CD4-positive, alpha-beta memory T cell (primary cell): ENCODE data around the gene ARHGAP42. TPM values are rescaled to one million over a fixed set of nuclear protein-coding genes. Genes with fewer than 3 reads are reported as not detected.

Source experiments
- CTCF ChIA-PET: fragments of 350-600 bp; sonication (Branson Sonifier 250); formaldehyde crosslinking; loops from one replicate; lab custom pipeline; 2021; ENCODE audit warnings: inconsistent platforms; ENCODE audit not compliant: partially characterized antibody; lab: Charles Lee
- POLR2A ChIA-PET: fragments of 350-600 bp; sonication (Branson Sonifier 250); formaldehyde crosslinking; loops from one replicate; lab custom pipeline; 2021; ENCODE audit not compliant: partially characterized antibody; lab: Charles Lee
- DNase-seq, 5 donors: peaks; one replicate each; pipeline versions ENCODE4 v3.0.0 to v3.0.0-alpha.2; 2020 to 2022; ENCODE audit warnings: mixed read lengths in 1 of 5
- H3K27ac ChIP-seq: one replicate; pipeline ENCODE4 v1.7.0; 2013; ENCODE audit warnings: low read depth, low read length
- H3K27me3 ChIP-seq: 2 replicates; pipeline ENCODE4 v1.7.0; 2013; ENCODE audit warnings: mild to moderate bottlenecking, low read length, moderate library complexity; ENCODE audit not compliant: insufficient read depth
- H3K36me3 ChIP-seq: 2 replicates; pipeline ENCODE4 v1.7.0; 2013; ENCODE audit warnings: mild to moderate bottlenecking, low read length, moderate library complexity; ENCODE audit not compliant: insufficient read depth
- H3K4me1 ChIP-seq: 2 replicates; pipeline ENCODE4 v1.7.0; 2013; ENCODE audit warnings: mild to moderate bottlenecking, low read length, moderate library complexity; ENCODE audit not compliant: insufficient read depth
- H3K4me3 ChIP-seq, 2 donors: one replicate each; pipeline ENCODE4 v1.7.0; 2013; ENCODE audit warnings: low read length in 2 of 2, mild to moderate bottlenecking in 1 of 2
- H3K9me3 ChIP-seq, 2 donors: one replicate each; pipeline ENCODE4 v1.7.0; 2013; ENCODE audit warnings: low read length in 2 of 2, control low read depth in 1 of 2; ENCODE audit not compliant: control insufficient read depth in 1 of 2
- H3K27ac Mint-ChIP-seq, 7 donors: one replicate each; pipeline ENCODE4 v1.8.0; 2020 to 2021; ENCODE audit warnings: mixed read lengths in 7 of 7, mild to moderate bottlenecking in 6 of 7, inconsistent platforms in 3 of 7, moderate library complexity in 3 of 7
- H3K27me3 Mint-ChIP-seq, 2 donors: one replicate each; pipeline ENCODE4 v1.8.0; 2020 to 2021; ENCODE audit warnings: mixed read lengths in 2 of 2
- H3K36me3 Mint-ChIP-seq, 2 donors: one replicate each; pipeline ENCODE4 v1.8.0; 2020 to 2021; ENCODE audit warnings: mixed read lengths in 2 of 2, inconsistent platforms in 1 of 2, mild to moderate bottlenecking in 1 of 2
- H3K4me1 Mint-ChIP-seq, 4 donors: one replicate each; pipeline ENCODE4 v1.8.0; 2020 to 2021; ENCODE audit warnings: mixed read lengths in 4 of 4, mild to moderate bottlenecking in 1 of 4
- H3K4me3 Mint-ChIP-seq, 8 donors: one replicate each; pipeline ENCODE4 v1.8.0; 2020 to 2021; ENCODE audit warnings: mixed read lengths in 8 of 8, mild to moderate bottlenecking in 7 of 8, moderate library complexity in 6 of 8, inconsistent platforms in 3 of 8
- H3K9me3 Mint-ChIP-seq, 8 donors: one replicate each; pipeline ENCODE4 v1.8.0; 2020 to 2021; ENCODE audit warnings: mixed read lengths in 8 of 8, mild to moderate bottlenecking in 5 of 8, inconsistent platforms in 3 of 8, moderate library complexity in 1 of 8
- intact Hi-C: fragments of 100-400 bp; cut with micrococcal nuclease; formaldehyde crosslinking; loops from one replicate; pipeline ENCODE4 v1.15.1; 2023
- polyA plus RNA-seq, 2 donors: library from polyadenylated mRNA; unstranded; fragments of 300-500 nt; fragmentation: Illumina TruSeq; gene quantifications; one replicate each; pipeline ENCODE4 v1.2.3, GENCODE V29; 2021
- total RNA-seq, 2 experiments: library from RNA; stranded (reverse); gene quantifications; one replicate each; pipeline ENCODE4 v1.2.3, GENCODE V29; 2021

Gene ARHGAP42
- total and polyA plus RNA-seq, 4 experiments from 2014 or later: not detected

GRCh38 chr11:100966366-100966765 is 279.3 kb downstream of the ARHGAP42 start:
- CTCF ChIA-PET: no interaction called here
- DNase-seq: no peak
- Mint-ChIP-seq H3K9me3 (peaks cover 0 to 25% (median 10%) of the 10 kb centered on the region in 8 donors), H3K27me3 (no peaks in the 10 kb centered on the region), H3K36me3 (peaks cover 0 to 4% of the 10 kb centered on the region in 2 donors), H3K27ac (no peak overlapping the region), H3K4me1 (no peaks in the 10 kb centered on the region), H3K4me3 (no peak overlapping the region)
- H3K36me3 ChIP-seq: no peaks in the 10 kb centered on the region
- no peak overlapping the region for H3K27ac ChIP-seq
- no peak overlapping the region for H3K4me3 ChIP-seq
- no peaks in the 10 kb centered on the region for H3K4me1 ChIP-seq
- no peaks in the 10 kb centered on the region for H3K27me3 ChIP-seq
- H3K9me3 ChIP-seq: no peaks in the 10 kb centered on the region
- intact Hi-C loops: no loop called here
- POLR2A ChIA-PET: no interaction called here

DNA sequence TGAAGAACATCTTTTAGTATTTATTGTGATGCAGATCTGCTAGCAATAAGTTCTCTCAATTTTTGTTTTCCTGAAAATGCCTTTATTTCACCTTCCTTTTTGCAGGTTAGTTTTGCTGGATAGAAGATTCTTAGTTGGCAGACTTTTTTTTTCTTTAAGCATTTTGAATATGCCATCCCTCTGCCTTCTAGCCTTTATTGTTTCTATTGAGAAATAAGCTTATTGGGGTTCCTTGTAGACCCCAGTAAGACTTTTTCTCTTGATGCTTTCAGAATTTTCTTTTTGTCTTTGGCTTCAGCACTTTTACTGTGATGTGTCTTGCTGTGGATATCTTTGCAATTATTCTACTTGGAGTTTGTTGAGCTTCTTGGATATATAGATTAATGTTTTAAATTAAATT is 281.9 kb downstream of the ARHGAP42 start:
- Histone ChIP-seq H3K9me3 (no peaks in the 10 kb centered on the region), H3K36me3 (no peaks in the 10 kb centered on the region), H3K27me3 (no peaks in the 10 kb centered on the region), H3K27ac (no peak overlapping the region), H3K4me1 (no peaks in the 10 kb centered on the region), H3K4me3 (no peak overlapping the region)
- POLR2A ChIA-PET: no interaction called here
- peaks cover 0 to 4% of the 10 kb centered on the region in 2 donors for H3K36me3 Mint-ChIP-seq
- H3K27ac Mint-ChIP-seq: no peak overlapping the region
- H3K9me3 Mint-ChIP-seq: peaks cover 0 to 25% (median 13%) of the 10 kb centered on the region in 8 donors
- no peak for DNase-seq
- no peak overlapping the region for H3K4me3 Mint-ChIP-seq
- H3K4me1 Mint-ChIP-seq: no peaks in the 10 kb centered on the region
- intact Hi-C loops: no loop called here
- H3K27me3 Mint-ChIP-seq: no peaks in the 10 kb centered on the region
- CTCF ChIA-PET: no interaction called here

- Mint-ChIP-seq H3K27me3 (no peaks in the 10 kb centered on the region), H3K9me3 (peaks cover 0 to 27% (median 13%) of the 10 kb centered on the region in 8 donors), H3K4me3 (no peak overlapping the region), H3K4me1 (no peaks in the 10 kb centered on the region), H3K27ac (no peak overlapping the region), H3K36me3 (peaks cover 0 to 4% of the 10 kb centered on the region in 2 donors)
- intact Hi-C loops: no loop called here
- no peak for DNase-seq
- Histone ChIP-seq H3K27ac (no peak overlapping the region), H3K4me3 (no peak overlapping the region), H3K9me3 (no peaks in the 10 kb centered on the region), H3K27me3 (no peaks in the 10 kb centered on the region), H3K36me3 (no peaks in the 10 kb centered on the region), H3K4me1 (no peaks in the 10 kb centered on the region)
- ChIA-PET POLR2A (no interaction called here), CTCF (no interaction called here)
Measured at GRCh38 chr11:100970283-100971164, 283.4 kb downstream of the ARHGAP42 start.

- H3K4me3 Mint-ChIP-seq: no peak overlapping the region
- peaks cover 0 to 4% of the 10 kb centered on the region in 2 donors for H3K36me3 Mint-ChIP-seq
- H3K27me3 ChIP-seq: no peaks in the 10 kb centered on the region
Measured at GRCh38 chr11:100972046-100972445, 285.0 kb downstream of the ARHGAP42 start.

DNA sequence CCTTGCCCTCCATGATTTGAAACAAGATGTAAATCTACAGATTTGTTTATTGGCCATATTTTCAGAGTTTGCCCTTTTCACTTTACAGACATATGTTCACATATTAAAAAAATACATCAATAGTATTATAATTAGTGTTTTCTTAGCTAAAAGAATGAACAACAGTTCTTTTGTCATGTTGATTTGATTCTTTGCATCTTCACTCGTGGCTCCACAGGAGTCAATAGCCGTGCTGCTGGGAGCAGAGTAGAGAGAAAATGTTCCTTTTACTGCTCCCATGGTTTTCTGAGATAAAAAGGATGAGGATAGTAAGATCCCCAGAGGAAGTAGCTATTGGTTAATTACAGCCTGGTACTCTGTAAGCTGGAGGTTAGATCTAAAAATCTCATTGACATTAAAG is 291.4 kb downstream of the ARHGAP42 start:
- intact Hi-C loops: no loop called here
- peaks cover 0 to 9% (median 4%) of the 10 kb centered on the region in 8 donors for H3K9me3 Mint-ChIP-seq
- Histone ChIP-seq H3K4me3 (no peak overlapping the region), H3K4me1 (no peaks in the 10 kb centered on the region), H3K27ac (no peak overlapping the region), H3K27me3 (no peaks in the 10 kb centered on the region), H3K36me3 (no peaks in the 10 kb centered on the region), H3K9me3 (no peaks in the 10 kb centered on the region)
- H3K27me3 Mint-ChIP-seq: no peaks in the 10 kb centered on the region
- no peak overlapping the region for H3K27ac Mint-ChIP-seq
- no peaks in the 10 kb centered on the region for H3K36me3 Mint-ChIP-seq
- H3K4me3 Mint-ChIP-seq: no peak overlapping the region
- H3K4me1 Mint-ChIP-seq: no peaks in the 10 kb centered on the region
- DNase-seq: no peak
- CTCF ChIA-PET: interaction anchor here (0.6 kb wide), 1 partner anchor 162 kb away, joined by 3 read pairs; no protein-coding TSS in a partner anchor
- POLR2A ChIA-PET: no interaction called here

More at GRCh38 chr11:100972046-100972445, 285.0 kb downstream of the ARHGAP42 start:
- intact Hi-C loops: no loop called here
- CTCF ChIA-PET: no interaction called here
- Mint-ChIP-seq H3K27ac (no peak overlapping the region), H3K9me3 (peaks cover 0 to 27% (median 12%) of the 10 kb centered on the region in 8 donors), H3K4me1 (no peaks in the 10 kb centered on the region), H3K27me3 (no peaks in the 10 kb centered on the region)
- H3K36me3 ChIP-seq: no peaks in the 10 kb centered on the region
- no peak for DNase-seq
- H3K4me3 ChIP-seq: no peak overlapping the region
- no peaks in the 10 kb centered on the region for H3K4me1 ChIP-seq
- H3K9me3 ChIP-seq: no peaks in the 10 kb centered on the region
- POLR2A ChIA-PET: no interaction called here
- H3K27ac ChIP-seq: no peak overlapping the region

DNA sequence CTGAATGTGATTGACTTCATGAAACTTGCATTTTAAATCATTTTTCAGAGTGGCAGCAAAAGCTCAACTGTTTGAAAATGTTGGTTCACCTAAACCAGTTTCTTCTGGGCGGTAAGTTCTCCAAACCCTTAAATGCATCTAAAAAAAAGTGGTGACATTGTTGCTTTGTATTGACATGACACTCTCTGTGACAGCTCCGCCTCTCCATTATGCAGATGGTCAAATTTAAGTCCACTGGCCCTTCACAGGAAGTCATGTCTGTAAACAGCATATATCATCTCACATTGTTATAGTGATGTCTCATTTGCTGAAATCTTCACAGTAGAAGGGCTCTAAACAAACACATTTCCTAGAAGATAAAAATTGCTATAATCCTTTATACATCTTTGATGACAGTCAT is 291.9 kb downstream of the ARHGAP42 start:
- POLR2A ChIA-PET: no interaction called here
- CTCF ChIA-PET: interaction anchor here (0.6 kb wide), 1 partner anchor 161 kb away, joined by 3 read pairs; no protein-coding TSS in a partner anchor
- intact Hi-C loops: no loop called here
- Histone ChIP-seq H3K4me1 (no peaks in the 10 kb centered on the region), H3K9me3 (no peaks in the 10 kb centered on the region), H3K27me3 (no peaks in the 10 kb centered on the region), H3K36me3 (no peaks in the 10 kb centered on the region), H3K27ac (no peak overlapping the region), H3K4me3 (no peak overlapping the region)
- Mint-ChIP-seq H3K27me3 (no peaks in the 10 kb centered on the region), H3K27ac (no peak overlapping the region), H3K4me1 (no peaks in the 10 kb centered on the region), H3K4me3 (no peak overlapping the region), H3K36me3 (no peaks in the 10 kb centered on the region), H3K9me3 (peaks cover 0 to 9% (median 4%) of the 10 kb centered on the region in 8 donors)
- no peak for DNase-seq

GRCh38 chr11:100980156-100980555 is 293.1 kb downstream of the ARHGAP42 start:
- Histone ChIP-seq H3K27ac (no peak overlapping the region), H3K36me3 (no peaks in the 10 kb centered on the region), H3K27me3 (no peaks in the 10 kb centered on the region), H3K4me3 (no peak overlapping the region), H3K9me3 (no peaks in the 10 kb centered on the region), H3K4me1 (no peaks in the 10 kb centered on the region)
- no peaks in the 10 kb centered on the region for H3K27me3 Mint-ChIP-seq
- no peaks in the 10 kb centered on the region for H3K4me1 Mint-ChIP-seq
- ChIA-PET CTCF (no interaction called here), POLR2A (no interaction called here)
- H3K4me3 Mint-ChIP-seq: no peak overlapping the region
- intact Hi-C loops: no loop called here
- no peak for DNase-seq
- H3K9me3 Mint-ChIP-seq: peaks cover 0 to 9% (median 2%) of the 10 kb centered on the region in 8 donors
- no peaks in the 10 kb centered on the region for H3K36me3 Mint-ChIP-seq
- no peak overlapping the region for H3K27ac Mint-ChIP-seq
